Measurements from ENCODE around the gene RIPK4.
"Not testable (repeated sequence)": the region's sequence is repeated elsewhere in the genome, so short reads cannot be mapped to it uniquely, and the experiment has no call there.

Gene RIPK4

GRCh38 chr21:41794600-41794999, 27.7 kb upstream of the RIPK4 start:
- DNase-seq = no peak

- no peak for DNase-seq
These were observed 25.9 kb upstream of the RIPK4 start for GRCh38 chr21:41792711-41793110.

- no peak for DNase-seq
These were observed 19.7 kb upstream of the RIPK4 start for GRCh38 chr21:41786509-41786987.

GRCh38 chr21:41785262-41785661, 18.4 kb upstream of the RIPK4 start:
- DNase-seq = not testable (repeated sequence)

- no peak for DNase-seq
These were observed 17.7 kb upstream of the RIPK4 start for GRCh38 chr21:41784456-41785102.

GRCh38 chr21:41783476-41784180, 16.8 kb upstream of the RIPK4 start:
- DNase-seq = no peak

GRCh38 chr21:41781050-41781410, 14.2 kb upstream of the RIPK4 start:
- no peak for DNase-seq

GRCh38 chr21:41780337-41781049, 13.6 kb upstream of the RIPK4 start:
- no peak for DNase-seq

- no peak for DNase-seq
These were observed 12.8 kb upstream of the RIPK4 start for GRCh38 chr21:41779659-41780058.

- DNase-seq = no peak
These were observed 12.2 kb upstream of the RIPK4 start for GRCh38 chr21:41778930-41779600.

- DNase-seq = no peak
These were observed 11.3 kb upstream of the RIPK4 start for GRCh38 chr21:41777951-41778815.

- no peak for DNase-seq
These were observed 9.9 kb upstream of the RIPK4 start for GRCh38 chr21:41776778-41777177.

- DNase-seq = no peak
These were observed 8.3 kb upstream of the RIPK4 start for GRCh38 chr21:41775149-41775472.

GRCh38 chr21:41774467-41775148, 7.8 kb upstream of the RIPK4 start:
- DNase-seq = no peak

GRCh38 chr21:41772351-41773080, 5.7 kb upstream of the RIPK4 start:
- no peak for DNase-seq

GRCh38 chr21:41771625-41771945, 4.7 kb upstream of the RIPK4 start:
- DNase-seq = no peak

GRCh38 chr21:41770901-41771624, 4.2 kb upstream of the RIPK4 start:
- DNase-seq = no peak

GRCh38 chr21:41769933-41770332, 3.1 kb upstream of the RIPK4 start:
- DNase-seq = no peak

- no peak for DNase-seq
These were observed 2.7 kb upstream of the RIPK4 start for GRCh38 chr21:41769521-41769920.

- DNase-seq = no peak
These were observed 2.3 kb upstream of the RIPK4 start for GRCh38 chr21:41769111-41769510.

Measured in CD4-positive, alpha-beta T cell treated with Interleukin-12 subunit alpha and Interleukin-12 subunit beta, for 1 hour (primary cell).